Activated T-helper 1 cell treated with anti-CD3 and anti-CD28 coated beads, Interleukin-2, amount 50 U/mL, for 16 hours (primary cell): ENCODE data around the gene SCGB3A2.
"Not testable (repeated sequence)": the region's sequence is repeated elsewhere in the genome, so short reads cannot be mapped to it uniquely, and the experiment has no call there.

Experiments
- DNase-seq, 2 donors: peaks; one replicate each; pipeline ENCODE4 v3.0.0-alpha.2; 2020; ENCODE audit warnings: low read depth in 1 of 2, low spot score in 1 of 2

Gene SCGB3A2

GRCh38 chr5:147860641-147861025 is 17.9 kb upstream of the SCGB3A2 start:
- no peak for DNase-seq

GRCh38 chr5:147863454-147864158 is 14.9 kb upstream of the SCGB3A2 start:
- no peak for DNase-seq

- DNase-seq = no peak
Observed at GRCh38 chr5:147869112-147869511, 9.4 kb upstream of the SCGB3A2 start.

GRCh38 chr5:147869892-147870291 is 8.6 kb upstream of the SCGB3A2 start:
- not testable (repeated sequence) for DNase-seq

- not testable (repeated sequence) for DNase-seq
Observed at GRCh38 chr5:147871980-147872549, 6.4 kb upstream of the SCGB3A2 start.

GRCh38 chr5:147872744-147873435 is 5.6 kb upstream of the SCGB3A2 start:
- not testable (repeated sequence) for DNase-seq

- not testable (repeated sequence) for DNase-seq
Observed at GRCh38 chr5:147874118-147874875, 4.2 kb upstream of the SCGB3A2 start.

GRCh38 chr5:147874910-147875367 is 3.6 kb upstream of the SCGB3A2 start:
- DNase-seq = no peak

- no peak for DNase-seq
Observed at GRCh38 chr5:147876141-147876540, 2.4 kb upstream of the SCGB3A2 start.

GRCh38 chr5:147876626-147877025 is 1.9 kb upstream of the SCGB3A2 start:
- no peak for DNase-seq

GRCh38 chr5:147879784-147880183 is 1.3 kb downstream of the SCGB3A2 start:
- DNase-seq = no peak

GRCh38 chr5:147880487-147880886 is 2.0 kb downstream of the SCGB3A2 start:
- DNase-seq = no peak

- DNase-seq = no peak
Observed at GRCh38 chr5:147882586-147883313, 4.2 kb downstream of the SCGB3A2 start.

- no peak for DNase-seq
Observed at GRCh38 chr5:147887026-147887627, 8.6 kb downstream of the SCGB3A2 start.

GRCh38 chr5:147887930-147888329 is 9.4 kb downstream of the SCGB3A2 start:
- no peak for DNase-seq

- DNase-seq = no peak
Observed at GRCh38 chr5:147892696-147893296, 14.3 kb downstream of the SCGB3A2 start.

- no peak for DNase-seq
Observed at GRCh38 chr5:147893820-147894219, 15.3 kb downstream of the SCGB3A2 start.

GRCh38 chr5:147895864-147896263 is 17.4 kb downstream of the SCGB3A2 start:
- no peak for DNase-seq

GRCh38 chr5:147898875-147899401 is 20.4 kb downstream of the SCGB3A2 start:
- no peak for DNase-seq

- DNase-seq = no peak
Observed at GRCh38 chr5:147901599-147902039, 23.1 kb downstream of the SCGB3A2 start.
